Esophagus squamous epithelium (tissue), 5 donors: ENCODE data around the gene PCDH9. TPM values are rescaled to one million over a fixed set of nuclear protein-coding genes. Genes with fewer than 3 reads are reported as not detected.
"Not testable (repeated sequence)": the region's sequence is repeated elsewhere in the genome, so short reads cannot be mapped to it uniquely, and the experiment has no call there.

Experiments used
- DNase-seq: peaks from one replicate; lab custom pipeline; 2025; lab: John Stamatoyannopoulos, UW
- H3K27ac ChIP-seq, 4 donors: fragments of 200-600 bp; sonication (generic); one replicate each; pipeline ENCODE4 v1.5.1; 2016 to 2019; ENCODE audit warnings: mild to moderate bottlenecking in 1 of 4
- H3K27me3 ChIP-seq, 4 donors: fragments of 200-600 bp; sonication (generic); 1 replicate in 3 of 4; 2 replicates in 1 of 4; pipeline versions ENCODE4 v1.5.1 to v1.6.0; 2017 to 2021; ENCODE audit warnings: antibody characterized with exemption in 1 of 4
- H3K36me3 ChIP-seq, 3 donors: fragments of 200-600 bp; sonication (generic); one replicate each; pipeline ENCODE4 v1.5.1; 2016 to 2019
- H3K4me1 ChIP-seq, 3 donors: fragments of 200-600 bp; sonication (generic); one replicate each; pipeline ENCODE4 v1.5.1; 2017 to 2019
- H3K4me3 ChIP-seq, 4 donors: fragments of 200-600 bp; sonication (generic); 1 replicate in 3 of 4; 2 replicates in 1 of 4; pipeline ENCODE4 v1.5.1; 2016 to 2019; ENCODE audit warnings: mild to moderate bottlenecking in 2 of 4, moderate library complexity in 1 of 4
- H3K9me3 ChIP-seq, 3 donors: fragments of 200-600 bp; sonication (generic); one replicate each; pipeline ENCODE4 v1.5.1; 2016 to 2019
- POLR2A ChIP-seq, 4 donors: fragments of 450-650 bp; IDR thresholded peaks; one replicate each; pipeline ENCODE4 v1.6.1; 2017; ENCODE audit warnings: antibody characterized with exemption in 4 of 4, mild to moderate bottlenecking in 4 of 4, moderate library complexity in 3 of 4
- WGBS, 2 donors: methylation state at CpG; one replicate each; pipeline ENCODE4 v1.1.5; 2018; 5-methylcytosine and 5-hydroxymethylcytosine counted together
- intact Hi-C: fragments of 100-400 bp; cut with DNase I; formaldehyde crosslinking; loops from one replicate; pipeline ENCODE4 v1.15.0; 2022
- small RNA-seq, 4 donors: library from RNA; depleted of rRNA; stranded (forward); fragments of <200 nt; gene quantifications; one replicate each; pipeline ENCODE3, GENCODE V24; 2016
- total RNA-seq, 4 donors: library from RNA; depleted of rRNA; stranded (reverse); fragments of >200 nt; gene quantifications; one replicate each; pipeline ENCODE4 v1.1.0, GENCODE V29; 2016
- TF ChIP-seq, protein P1 (sequence below), 6 experiments: fragments of 450-650 bp in 4 of 6; fragments of 200-600 bp in 2 of 6; sonication (generic) in 2 of 6; IDR thresholded peaks; one replicate each; pipeline ENCODE4 v1.5.1; 2016 to 2019; ENCODE audit warnings: antibody characterized with exemption in 6 of 6, mild to moderate bottlenecking in 4 of 6, moderate library complexity in 4 of 6
- donor health status: DM: yes; HTN: yes; CAD: no.

PCDH9 gene
- total RNA-seq, 4 donors from 2014 or later: 0.04 to 1.9 (median 0.45) TPM

DNA sequence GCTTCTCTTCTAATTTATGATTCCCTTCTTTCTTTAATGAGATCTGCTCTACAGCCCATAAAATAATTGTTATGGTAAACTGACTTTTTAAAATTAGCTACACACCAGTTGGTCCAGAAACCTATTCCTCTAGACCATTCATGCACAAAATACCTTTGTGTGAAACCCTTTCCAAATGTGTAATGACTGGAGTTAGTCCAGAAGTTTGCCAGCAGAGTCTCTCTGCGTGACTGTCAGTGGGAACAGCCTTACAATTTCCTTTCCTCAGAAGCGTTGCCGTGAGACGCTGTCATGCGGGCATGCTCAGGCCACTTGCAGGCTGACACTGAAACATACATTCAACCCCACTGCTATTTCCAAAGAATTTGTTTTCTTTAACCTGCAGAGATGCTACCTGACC is 965.2 kb downstream of the PCDH9 start:
- no peak for DNase-seq
- no peak overlapping the region for H3K4me3 ChIP-seq

DNA sequence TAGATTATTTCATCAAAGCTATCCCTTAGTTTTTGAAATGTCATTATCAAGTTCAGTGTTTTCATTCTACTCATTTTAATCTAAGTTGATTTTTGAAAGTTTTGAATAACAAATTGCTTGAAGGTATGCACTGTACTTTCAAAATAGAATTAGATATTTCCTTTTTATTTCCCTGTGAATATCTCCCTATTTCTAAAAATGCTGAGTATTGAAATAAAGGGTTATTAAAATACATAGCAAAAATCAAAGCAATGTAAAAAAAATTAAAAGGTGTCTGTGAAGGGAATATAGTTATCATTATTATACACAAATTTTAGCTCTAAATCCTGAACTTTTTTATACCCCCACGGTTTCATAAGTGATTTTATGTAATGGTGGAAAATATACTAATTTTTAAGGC is 967.8 kb downstream of the PCDH9 start:
- intact Hi-C loops: no loop called here
- Histone ChIP-seq H3K27me3 (no peaks in the 10 kb centered on the region), H3K4me3 (no peak overlapping the region), H3K9me3 (peaks cover 0 to 18% (median 0%) of the 10 kb centered on the region in 3 donors), H3K4me1 (no peaks in the 10 kb centered on the region), H3K36me3 (no peaks in the 10 kb centered on the region), H3K27ac (no peak overlapping the region)
- no peak for DNase-seq
- 48 to 62% methylated on average over 1 of the region's 1 CpG for WGBS, 2 donors
- no peak for TF ChIP-seq POLR2A (IDR thresholded peaks at IDR 0.05)

More for the DNA sequence above, 965.2 kb downstream of the PCDH9 start:
- Histone ChIP-seq H3K4me1 (no peaks in the 10 kb centered on the region), H3K27ac (no peak overlapping the region), H3K27me3 (no peaks in the 10 kb centered on the region), H3K9me3 (peaks cover 0 to 7% (median 0%) of the 10 kb centered on the region in 3 donors), H3K36me3 (no peaks in the 10 kb centered on the region)
- TF ChIP-seq, protein P1, sequence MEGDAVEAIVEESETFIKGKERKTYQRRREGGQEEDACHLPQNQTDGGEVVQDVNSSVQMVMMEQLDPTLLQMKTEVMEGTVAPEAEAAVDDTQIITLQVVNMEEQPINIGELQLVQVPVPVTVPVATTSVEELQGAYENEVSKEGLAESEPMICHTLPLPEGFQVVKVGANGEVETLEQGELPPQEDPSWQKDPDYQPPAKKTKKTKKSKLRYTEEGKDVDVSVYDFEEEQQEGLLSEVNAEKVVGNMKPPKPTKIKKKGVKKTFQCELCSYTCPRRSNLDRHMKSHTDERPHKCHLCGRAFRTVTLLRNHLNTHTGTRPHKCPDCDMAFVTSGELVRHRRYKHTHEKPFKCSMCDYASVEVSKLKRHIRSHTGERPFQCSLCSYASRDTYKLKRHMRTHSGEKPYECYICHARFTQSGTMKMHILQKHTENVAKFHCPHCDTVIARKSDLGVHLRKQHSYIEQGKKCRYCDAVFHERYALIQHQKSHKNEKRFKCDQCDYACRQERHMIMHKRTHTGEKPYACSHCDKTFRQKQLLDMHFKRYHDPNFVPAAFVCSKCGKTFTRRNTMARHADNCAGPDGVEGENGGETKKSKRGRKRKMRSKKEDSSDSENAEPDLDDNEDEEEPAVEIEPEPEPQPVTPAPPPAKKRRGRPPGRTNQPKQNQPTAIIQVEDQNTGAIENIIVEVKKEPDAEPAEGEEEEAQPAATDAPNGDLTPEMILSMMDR (IDR thresholded peaks at IDR 0.05): no peak
- TF ChIP-seq POLR2A (IDR thresholded peaks at IDR 0.05): no peak
- intact Hi-C loops: no loop called here
- 40 to 51% methylated on average over 5 of the region's 5 CpGs for WGBS, 2 donors

DNA sequence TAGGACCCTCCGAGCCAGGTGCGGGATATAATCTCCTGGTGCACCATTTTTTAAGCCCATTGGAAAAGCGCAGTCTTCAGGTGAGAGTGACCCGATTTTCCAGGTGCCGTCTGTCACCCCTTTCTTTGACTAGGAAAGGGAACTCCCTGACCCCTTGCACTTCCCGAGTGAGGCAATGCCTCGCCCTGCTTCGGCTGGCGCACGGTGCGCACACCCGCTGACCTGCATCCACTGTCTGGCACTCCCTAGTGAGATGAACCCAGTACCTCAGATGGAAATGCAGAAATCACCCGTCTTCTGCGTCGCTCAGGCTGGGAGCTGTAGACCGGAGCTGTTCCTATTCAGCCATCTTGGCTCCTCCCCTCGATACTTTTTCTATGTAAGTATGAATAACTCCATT is 970.7 kb downstream of the PCDH9 start:
- DNase-seq, H3K4me3 ChIP-seq, H3K4me1 ChIP-seq, H3K27ac ChIP-seq, intact Hi-C loops, H3K27me3 ChIP-seq, H3K36me3 ChIP-seq: not testable (repeated sequence)
- 95 to 98% methylated on average over 5 to 16 of the region's 17 CpGs for WGBS, 2 donors
- H3K9me3 ChIP-seq: peaks cover 0 to 18% (median 0%) of the 10 kb centered on the region in 3 donors

Small RNAs within 50 kb of the gene (small RNA-seq; reads per million reads assigned to genes)
- gene RNU7-87P: 0 to 0.14 (median 0) reads per million in 4 donors
